Measurements from ENCODE around the gene NEK6.

DNA sequence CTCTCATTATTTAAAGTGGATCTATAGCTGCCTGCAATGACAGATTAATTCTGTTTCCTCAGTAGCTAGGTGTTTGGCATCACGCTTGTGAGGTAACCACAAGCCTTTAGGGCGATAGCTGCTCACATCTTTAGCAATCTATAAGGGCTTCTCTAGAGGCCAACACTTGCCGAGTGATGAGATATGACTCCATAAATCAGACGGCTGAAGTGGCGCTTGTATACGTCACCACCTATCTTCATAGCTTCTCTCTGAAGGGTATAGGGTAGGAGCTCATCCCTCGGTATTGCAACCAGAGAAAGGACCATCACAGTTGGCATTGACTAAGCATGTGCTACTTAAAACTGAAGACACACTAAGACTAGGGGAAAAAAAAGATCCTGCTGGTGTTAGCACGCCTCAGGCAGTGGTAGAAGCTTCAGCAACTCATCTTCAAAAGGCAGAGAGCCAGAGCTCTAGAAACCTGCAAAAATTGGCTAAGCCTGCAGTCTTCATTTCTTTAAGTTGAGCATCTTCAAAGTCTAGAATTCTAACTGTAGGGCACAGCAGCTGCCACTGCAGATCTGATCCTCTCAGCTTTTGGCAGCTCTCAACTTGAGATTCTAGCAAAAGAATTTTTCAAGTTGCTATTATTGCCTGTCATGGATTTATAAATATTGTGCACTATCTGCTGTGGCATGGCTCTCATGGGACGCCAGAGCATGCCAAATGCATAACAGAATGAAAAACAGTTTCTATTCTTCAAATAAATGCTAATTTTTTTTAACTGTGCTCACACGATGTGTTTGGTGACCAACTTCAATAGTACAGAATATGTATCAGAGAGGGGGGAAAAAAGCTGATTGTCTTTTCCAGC is 120.0 kb downstream of the NEK6 start:
- TF ChIP-seq, protein P1, sequence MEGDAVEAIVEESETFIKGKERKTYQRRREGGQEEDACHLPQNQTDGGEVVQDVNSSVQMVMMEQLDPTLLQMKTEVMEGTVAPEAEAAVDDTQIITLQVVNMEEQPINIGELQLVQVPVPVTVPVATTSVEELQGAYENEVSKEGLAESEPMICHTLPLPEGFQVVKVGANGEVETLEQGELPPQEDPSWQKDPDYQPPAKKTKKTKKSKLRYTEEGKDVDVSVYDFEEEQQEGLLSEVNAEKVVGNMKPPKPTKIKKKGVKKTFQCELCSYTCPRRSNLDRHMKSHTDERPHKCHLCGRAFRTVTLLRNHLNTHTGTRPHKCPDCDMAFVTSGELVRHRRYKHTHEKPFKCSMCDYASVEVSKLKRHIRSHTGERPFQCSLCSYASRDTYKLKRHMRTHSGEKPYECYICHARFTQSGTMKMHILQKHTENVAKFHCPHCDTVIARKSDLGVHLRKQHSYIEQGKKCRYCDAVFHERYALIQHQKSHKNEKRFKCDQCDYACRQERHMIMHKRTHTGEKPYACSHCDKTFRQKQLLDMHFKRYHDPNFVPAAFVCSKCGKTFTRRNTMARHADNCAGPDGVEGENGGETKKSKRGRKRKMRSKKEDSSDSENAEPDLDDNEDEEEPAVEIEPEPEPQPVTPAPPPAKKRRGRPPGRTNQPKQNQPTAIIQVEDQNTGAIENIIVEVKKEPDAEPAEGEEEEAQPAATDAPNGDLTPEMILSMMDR (IDR thresholded peaks at IDR 0.05), result no peak
- no peak for TF ChIP-seq POLR2A (IDR thresholded peaks at IDR 0.05)

Measured in upper lobe of left lung (tissue), 4 donors.